ENCODE results near the gene P4HA1.
A peak's percentile ranks its signal among the peaks of the same experiment; 100 is the strongest.
"Not testable (repeated sequence)": the region's sequence is repeated elsewhere in the genome, so short reads cannot be mapped to it uniquely, and the experiment has no call there.

P4HA1 gene

DNA sequence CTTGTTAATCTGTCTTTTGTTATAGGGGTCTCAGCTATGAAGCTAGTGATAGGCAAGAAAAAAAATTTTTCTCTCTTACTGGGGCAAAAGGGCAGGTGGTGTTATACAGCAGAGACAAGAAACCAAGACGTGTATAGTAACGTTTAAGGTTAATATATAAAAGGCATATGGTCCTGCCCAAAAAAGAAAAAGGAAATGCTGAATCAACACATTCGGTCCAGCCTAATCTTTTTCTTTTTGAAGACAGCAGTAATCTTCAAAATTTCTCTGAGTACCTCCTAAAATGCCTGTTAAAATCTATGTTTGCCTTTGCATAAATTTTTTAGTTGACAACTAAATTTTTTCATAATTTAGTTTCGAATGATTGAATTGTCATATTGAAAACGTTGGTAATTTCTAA, 54.5 kb downstream of the P4HA1 start:
- DNase-seq (ENCODE audit: low spot score) = no peak

DNA sequence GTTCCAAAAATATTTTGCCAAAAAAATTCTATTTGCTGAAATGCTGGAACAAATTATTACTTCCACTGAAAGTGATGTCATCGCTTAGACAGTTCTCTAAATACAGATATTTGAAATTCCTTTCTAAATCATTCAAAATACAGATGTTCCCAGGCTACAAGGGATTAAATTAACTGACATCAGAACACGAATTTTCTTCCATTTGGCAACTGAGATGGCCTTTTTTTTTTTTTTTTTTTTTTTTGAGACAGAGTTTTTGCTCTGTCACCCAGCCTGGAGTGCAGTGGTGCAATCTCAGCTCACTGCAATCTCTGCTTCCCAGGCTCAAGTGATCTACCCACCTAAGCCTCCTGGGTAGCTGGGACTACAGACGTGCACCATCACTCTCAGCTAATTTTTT, 57.0 kb downstream of the P4HA1 start:
- DNase-seq (ENCODE audit: low spot score) = no peak

DNA sequence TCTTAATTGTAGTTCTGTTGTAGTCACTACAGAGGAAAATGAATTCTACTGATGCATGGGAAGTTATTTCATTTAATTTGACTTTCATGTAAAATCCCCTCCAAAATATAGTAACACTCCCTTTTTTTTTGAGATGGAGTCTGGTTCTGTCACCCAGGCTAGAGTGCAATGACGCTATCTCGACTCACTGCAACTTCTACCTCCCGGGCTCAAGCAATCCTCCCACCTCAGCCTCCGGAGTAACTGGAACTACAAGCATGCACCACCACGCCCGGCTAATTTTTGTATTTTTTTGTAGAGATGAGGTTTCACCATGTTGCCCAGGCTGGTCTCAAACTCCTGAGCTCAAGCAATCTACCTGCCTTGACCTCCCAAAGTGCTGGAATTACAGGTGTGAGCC, 60.4 kb downstream of the P4HA1 start:
- DNase-seq (ENCODE audit: low spot score) = not testable (repeated sequence)

DNA sequence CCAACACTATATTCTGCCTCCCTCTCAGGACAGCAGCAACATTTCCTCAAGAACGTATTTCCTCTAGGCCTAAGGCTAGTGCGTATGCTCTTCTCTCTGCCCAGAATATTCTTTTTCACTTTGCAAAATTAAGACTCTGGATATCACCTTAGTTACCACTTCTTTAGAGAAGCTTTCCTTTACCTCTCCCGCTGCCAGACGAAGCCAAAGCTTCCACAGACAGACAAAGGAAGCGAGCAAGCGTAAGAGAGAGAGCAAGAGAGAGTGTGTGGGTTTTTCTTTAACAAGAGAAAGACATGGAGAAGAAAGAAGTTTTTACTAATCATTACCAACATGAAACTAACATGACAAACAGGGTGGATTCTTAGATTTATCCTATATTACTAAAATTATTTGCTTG, 64.1 kb downstream of the P4HA1 start:
- DNase-seq (ENCODE audit: low spot score) = no peak

DNA sequence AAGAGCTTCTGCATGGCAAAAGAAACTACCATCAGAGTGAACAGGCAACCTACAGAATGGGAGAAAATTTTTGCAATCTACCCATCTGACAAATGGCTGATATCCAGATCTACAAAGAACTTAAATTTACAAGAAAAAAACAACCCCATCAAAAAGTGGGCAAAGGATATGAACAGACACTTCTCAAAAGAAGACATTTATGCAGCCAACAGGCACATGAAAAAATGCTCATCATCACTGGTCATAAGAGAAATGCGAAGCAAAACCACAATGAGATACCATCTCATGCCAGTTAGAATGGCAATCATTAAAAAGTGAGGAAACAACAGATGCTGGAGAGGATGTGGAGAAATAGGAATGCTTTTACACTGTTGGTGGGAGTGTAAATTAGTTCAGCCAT, 70.0 kb downstream of the P4HA1 start:
- not testable (repeated sequence) for DNase-seq (ENCODE audit: low spot score)

DNA sequence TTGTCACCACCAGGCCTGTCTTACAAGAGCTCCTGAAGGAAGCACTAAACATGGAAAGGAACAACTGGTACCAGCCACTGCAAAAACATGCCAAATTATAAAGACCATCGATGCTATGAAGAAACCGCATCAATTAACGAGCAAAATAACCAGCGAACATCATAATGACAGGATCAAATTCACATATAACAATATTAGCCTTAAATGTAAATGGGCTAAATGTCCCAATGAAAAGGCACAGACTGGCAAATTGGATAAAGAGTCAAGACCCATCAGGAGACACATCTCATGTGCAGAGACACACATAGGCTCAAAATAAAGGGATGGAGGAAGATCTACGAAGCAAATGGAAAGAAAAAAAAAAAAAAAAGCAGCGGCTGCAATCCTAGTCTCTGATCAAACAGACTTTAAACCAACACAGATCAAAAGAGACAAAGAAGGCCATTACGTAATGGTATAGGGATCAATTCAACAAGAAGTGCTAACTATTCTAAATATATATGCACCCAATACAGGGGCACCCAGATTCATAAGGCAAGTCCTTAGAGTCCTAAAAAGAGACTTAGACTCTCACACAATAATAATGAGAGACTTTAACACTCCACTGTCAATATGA, 73.1 kb downstream of the P4HA1 start:
- DNase-seq (ENCODE audit: low spot score) = not testable (repeated sequence)

DNA sequence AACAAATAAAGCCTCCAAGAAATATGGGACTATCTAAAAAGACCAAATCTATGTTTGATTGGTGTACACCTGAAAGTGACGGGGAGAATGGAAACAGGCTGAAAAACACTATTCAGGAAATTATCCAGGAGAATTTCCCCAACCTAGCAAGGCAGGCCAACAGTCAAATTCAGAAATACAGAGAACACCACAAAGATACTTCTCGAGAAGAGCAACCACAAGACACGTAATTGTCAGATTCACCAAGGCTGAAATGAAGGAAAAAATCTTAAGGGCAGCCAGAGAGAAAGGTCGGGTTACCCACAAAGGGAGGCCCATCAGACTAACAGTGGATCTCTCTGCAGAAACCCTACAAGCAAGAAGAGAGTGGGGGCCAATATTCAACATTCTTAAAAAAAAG, 73.7 kb downstream of the P4HA1 start:
- DNase-seq (ENCODE audit: low spot score) = not testable (repeated sequence)

DNA sequence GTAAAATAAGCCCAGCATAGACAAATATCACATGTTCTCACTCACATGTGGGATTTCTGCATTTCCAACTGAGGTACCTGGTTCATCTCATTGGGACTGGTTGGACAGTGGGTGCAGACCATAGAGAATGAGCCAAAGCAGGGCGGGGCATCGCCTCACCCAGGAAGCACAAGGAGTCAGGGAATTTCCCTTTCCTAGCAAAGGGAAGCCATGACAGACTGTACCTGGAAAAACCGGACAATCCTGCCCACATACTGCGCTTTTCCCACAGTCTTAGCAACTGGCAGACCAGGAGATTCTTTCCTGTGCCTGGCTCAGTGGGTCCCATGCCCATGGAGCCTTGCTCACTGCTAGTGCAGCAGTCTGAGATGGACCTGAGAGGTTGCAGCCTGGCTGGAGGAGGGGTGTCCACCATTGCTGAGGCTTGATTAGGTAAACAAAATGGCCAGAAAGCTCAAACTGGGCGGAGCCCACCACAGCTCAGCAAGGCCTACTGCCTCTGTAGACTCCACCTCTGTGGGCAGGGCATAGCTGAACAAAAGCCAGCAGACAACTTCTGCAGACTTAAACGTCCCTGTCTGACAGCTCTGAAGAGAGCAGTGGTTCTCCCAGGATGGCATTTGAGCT, 75.0 kb downstream of the P4HA1 start:
- DNase-seq (ENCODE audit: low spot score) = not testable (repeated sequence)

DNA sequence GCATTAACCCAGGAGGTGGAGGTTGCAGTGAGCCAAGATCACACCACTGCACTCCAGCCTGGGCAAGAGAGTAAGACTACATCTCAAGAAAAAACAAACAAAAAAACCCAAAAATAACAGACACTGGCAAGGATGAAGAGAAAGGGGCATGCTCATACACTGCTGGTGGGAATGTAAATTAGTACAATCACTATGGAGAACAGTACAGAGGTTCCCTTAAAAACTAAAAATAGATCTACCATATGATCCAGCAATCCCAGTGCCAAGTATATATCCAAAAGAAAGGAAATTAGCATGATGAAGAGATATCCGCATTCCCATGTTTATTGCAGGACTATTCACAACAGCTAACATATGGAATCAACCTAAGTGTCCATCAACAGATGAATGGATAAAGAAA, 75.6 kb downstream of the P4HA1 start:
- DNase-seq (ENCODE audit: low spot score) = no peak

DNA sequence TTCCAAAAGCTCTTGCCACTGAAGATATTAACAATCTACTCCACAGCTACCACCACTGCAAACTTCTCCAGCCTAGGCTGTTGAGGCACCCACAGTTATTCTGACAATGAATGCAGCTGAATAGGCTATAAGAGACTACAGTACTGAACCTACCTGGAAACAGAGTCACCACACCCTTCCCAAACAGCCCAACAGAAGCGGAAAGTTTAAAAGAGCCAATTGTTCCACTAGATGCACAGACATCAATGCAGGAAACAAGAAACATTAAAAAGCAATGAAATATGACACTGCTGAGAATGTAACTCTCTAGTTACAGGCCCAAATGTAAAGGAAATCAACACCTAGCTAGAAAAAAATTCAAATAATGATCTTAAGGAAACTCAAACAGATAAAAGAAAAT, 77.6 kb downstream of the P4HA1 start:
- peak; percentile 1 for DNase-seq (ENCODE audit: low spot score)

DNA sequence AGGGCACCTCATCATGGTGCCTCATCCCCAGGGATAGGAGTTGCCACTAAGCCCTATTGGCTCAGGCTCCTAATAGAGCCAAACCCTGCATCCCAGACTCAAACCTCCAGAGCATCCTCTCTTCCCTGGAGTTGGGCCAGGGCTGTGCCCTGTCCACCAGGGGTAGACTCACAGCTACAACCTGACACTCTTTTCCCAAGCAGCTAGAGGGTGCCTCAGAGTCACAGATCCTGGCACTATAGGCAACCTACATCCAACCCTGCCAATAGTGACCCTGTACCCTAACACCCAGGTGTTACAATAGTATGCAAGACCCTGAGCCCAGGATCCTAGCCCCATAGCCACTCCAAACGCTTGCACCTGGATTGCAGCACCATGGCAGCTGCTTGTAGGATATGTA, 78.0 kb downstream of the P4HA1 start:
- DNase-seq (ENCODE audit: low spot score) = no peak

DNA sequence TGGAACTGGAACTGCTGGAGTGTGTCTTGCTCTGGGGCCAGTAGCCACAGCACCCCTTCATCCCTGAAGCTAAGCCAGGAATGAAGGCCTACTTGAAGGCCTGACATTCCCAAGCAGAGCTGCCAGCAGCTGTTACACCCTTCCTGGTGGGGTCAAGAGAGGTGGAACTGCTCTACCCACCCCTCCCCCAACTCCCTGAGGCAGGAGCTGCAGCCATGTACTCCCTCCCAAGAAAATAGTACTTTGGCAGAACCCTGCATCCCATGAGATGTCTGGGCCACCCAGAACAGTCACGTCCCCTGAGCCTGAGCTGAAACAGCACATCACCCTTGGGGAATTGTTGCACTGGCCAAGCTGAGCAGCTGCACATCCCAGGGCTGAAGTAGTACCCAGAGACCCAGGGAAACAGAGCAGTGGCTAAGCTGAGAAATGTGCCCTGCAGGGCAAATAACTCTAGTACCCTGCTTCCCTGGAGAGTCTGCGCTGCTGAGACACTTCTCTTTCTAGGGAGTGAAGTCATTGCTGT, 78.6 kb downstream of the P4HA1 start:
- no peak for DNase-seq (ENCODE audit: low spot score)

DNA sequence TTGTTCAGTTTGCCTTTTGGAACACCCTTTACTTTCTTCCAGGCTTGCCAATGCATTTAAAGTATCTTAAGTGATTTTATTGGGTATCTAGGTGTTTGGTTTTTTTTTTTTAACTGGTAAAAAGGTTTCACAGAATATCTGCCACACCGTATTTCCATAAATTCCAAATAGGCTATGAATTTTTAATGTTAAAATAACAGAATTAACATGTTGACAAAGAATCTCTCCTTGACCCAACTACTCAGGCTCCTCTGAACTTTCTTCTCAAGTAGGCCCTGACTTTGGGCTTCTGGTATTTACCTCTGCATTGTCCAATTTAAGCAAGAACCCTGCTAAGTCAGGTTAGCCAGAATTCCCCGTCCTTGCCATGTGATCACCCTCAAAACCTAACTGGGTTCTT, 80.9 kb downstream of the P4HA1 start:
- no peak for DNase-seq (ENCODE audit: low spot score)

DNA sequence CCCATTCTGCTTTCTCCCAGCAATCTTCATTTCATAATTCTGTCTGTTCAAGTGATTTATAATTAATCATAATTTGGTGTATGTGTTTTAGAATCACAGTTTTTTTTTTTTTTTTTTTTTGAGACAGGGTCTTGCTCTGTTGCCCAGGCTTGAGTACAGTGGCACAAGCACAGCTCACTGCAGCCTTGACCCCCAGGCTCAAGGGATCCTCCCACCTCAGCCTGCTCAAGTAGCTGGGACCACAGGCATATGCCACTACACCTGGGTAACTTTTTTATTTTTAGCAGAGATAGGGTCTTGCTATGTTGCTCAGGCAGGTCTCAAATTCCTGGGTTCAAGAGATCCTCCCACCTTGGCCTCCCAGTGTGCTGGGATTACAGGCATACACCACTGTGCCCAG, 92.8 kb downstream of the P4HA1 start:
- no peak for DNase-seq (ENCODE audit: low spot score)

DNA sequence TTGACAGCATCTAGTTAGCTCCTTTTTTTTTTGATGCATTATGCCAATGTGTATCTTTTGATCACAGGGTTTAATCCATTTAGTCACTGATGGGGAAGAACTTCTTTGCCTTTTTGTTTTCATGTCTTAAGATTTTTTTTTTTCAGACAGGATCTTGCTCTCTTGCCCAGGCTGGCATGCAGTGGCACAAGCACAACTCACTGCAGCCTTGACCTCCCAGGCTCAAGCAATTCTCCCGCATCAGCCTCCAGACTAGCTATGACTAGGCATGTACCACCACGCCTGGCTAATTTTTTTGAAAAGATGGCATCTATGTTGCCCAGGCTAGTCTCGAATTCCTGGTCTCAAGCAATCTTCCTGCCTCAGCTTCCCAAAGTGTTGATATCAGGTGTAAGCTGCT, 95.7 kb downstream of the P4HA1 start:
- DNase-seq (ENCODE audit: low spot score) = no peak

DNA sequence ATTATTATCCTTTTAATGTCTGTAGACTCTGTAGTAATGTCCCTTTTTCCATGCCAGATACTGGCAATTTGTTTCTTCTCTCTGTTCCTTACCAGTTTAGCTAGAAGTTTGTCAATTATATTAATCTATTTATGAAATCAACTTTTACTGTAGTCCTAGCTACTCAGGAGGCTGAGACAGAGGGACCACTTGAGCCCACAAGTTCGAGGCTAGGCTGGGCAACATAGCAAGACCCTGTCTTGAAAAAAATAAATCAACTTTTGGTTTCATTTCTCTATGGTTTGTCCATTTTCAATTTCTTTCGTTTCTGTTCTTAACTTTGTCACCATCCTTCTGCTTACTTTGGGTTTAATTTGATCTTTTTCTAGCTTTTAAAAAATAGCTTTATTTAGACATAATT, 99.6 kb downstream of the P4HA1 start:
- no peak for DNase-seq (ENCODE audit: low spot score)

DNA sequence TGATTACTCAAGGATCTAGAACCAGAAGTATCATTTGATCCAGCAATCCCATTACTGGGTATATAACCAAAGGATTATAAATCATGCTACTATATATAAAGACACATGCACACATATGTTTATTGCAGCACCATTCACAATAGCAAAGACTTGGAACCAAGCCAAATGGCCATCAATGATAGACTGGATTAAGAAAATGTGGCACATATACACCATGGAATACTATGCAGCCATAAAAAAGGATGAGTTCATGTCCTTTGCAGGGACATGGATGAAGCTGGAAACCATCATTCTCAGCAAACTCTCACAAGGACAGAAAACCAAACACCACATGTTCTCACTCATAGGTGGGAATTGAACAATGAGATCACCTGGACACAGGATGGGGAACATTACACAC, 101.2 kb downstream of the P4HA1 start:
- not testable (repeated sequence) for DNase-seq (ENCODE audit: low spot score)

DNA sequence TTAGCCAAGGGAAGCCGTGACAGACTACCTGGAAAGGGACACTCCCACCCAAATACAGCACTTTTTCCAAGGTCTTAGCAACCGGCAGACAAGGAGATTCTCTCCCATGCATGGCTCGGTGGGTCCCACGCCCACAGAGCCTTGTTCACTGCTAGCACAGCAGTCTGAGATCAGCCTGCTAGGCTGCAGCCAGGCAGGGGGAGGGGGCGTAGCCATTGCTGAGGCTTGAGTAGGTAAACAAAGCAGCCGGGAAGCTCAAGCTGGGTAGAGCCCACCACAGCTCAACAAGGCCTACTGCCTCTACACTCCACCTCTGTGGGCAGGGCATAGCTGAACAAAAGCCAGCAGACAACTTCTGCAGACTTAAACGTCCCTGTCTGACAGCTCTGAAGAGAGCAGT, 106.9 kb downstream of the P4HA1 start:
- DNase-seq (ENCODE audit: low spot score) = not testable (repeated sequence)

DNA sequence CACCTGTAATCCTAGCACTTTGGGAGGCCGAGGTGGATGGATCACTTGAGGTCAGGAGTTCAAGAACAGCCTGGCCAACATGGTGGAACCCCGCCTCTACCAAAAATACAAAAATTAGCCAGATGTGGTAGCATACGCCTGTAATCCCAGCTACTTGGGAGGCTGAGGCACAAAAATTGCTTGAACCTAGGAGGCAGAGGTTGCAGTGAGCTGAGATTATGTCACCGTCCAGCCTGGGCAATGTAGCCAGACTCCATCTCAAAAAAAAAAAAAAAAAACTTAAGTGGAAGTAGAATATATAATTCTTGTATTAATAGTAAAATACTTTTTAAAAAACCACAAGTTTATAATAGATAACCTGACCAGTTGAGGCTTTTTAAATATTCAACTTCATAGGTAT, 112.0 kb downstream of the P4HA1 start:
- DNase-seq (ENCODE audit: low spot score) = not testable (repeated sequence)

DNA sequence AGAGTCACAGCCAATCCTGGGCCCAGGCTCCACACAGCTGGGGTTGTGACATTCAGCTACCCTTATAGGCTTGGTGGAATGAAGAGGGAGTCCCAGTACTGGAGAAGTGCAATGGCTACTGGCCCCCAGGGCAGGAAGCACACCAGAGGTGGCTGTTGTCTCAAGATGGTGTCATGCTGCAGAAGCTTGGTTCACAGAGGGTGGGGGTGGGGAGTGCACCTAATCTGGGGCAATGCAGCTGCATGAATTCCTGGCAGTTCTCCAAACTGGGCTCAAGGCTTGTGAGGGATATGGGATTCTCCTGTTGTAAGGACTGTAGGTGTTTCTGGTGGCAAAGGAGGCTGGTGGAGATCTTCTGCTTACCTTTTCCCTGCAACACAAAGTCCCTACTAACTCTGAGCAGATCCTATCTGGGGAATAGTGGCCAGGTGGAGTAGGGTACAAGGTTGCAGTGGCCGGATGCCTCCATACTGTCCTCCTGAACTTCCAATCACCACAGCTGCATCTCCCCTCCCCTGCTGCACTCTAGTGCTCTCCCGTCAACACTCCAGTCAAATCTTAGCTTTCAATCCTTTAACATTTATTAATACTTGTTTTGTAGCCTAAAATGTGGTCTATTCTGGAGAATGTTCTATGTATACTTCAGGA, 114.7 kb downstream of the P4HA1 start:
- DNase-seq (ENCODE audit: low spot score) = no peak

DNA sequence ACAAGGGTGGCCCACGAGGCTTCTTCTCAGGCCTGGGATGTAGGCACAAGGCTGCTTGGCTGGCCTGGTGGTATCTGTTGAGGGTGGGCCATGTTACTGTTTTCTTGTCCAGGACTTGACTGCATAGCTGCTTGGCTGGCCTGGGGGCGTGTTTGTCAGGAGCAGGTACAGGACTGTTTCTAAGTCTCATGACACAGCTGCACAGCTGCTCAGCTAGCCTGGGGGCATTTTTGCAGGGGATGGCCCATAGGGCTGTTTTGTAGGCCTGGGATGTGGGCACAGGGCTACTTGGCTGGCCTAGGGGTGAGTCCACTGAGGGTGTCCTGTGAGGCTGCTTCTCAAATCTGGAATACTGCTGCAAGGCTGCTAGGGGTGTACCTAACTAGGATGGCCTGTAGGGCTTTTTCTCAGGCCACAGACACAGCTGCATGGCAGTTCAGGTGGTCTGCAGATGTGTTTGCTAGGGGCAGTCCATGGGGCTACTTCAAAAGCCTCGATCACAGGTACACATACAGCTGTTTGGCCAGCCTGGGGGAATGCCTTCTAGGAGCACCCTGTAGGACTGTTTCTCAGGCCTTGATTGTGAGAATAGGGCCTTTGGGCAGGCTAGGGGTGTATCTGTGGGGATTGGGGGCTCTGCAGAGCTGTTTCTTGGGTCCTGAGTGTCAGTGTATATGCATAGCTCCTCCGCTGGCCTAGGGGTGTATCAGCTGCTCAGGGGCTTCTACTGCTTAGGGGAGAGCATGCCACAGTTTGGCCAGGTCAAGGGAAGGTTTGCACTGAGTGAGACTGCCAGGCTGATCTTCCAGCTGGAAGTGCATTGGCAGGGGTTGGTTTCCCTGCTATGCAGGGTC, 115.4 kb downstream of the P4HA1 start:
- no peak for DNase-seq (ENCODE audit: low spot score)

DNA sequence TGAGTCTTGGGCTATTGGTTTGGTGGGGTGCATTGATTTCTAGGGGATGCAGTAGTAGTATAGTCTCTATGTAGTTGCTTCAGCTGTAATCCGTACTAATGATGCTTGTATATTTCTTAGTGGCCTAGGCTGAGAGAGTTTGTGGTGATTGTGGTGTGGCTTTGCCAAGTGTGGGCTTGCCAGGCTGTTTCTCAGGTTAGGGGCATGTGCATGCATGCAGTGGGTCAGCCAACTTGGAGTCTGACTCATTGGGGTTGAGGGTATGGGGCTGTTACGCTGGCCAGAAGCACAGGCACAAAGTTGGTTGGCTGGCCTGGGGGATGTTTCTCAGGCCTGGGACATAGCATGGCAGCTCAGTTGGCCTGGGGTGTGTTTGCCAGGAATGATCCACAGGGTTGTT, 116.3 kb downstream of the P4HA1 start:
- DNase-seq (ENCODE audit: low spot score) = no peak

DNA sequence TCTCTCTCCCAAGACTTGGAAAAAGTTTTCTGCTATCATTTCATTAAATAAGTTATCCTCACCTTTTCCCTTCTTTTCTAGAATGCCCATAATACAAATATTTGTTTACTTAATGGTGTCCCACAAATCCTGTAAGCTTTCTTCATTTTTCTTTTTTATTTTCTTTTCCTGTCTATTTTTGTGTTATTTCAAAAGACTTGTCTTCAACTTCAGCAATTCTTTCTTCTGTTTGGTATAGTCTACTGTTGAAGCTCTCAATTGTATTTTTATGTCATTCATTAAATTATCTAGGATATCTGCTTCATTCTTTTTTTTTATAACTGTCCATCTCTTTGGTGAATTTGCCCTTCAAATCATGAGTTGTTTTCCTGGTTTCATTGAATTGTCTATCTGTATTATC, 117.0 kb downstream of the P4HA1 start:
- no peak for DNase-seq (ENCODE audit: low spot score)

All from COLO829 (cell line).